HFFc6 (cell line): ENCODE data around the gene ARL14EP. TPM values are rescaled to one million over a fixed set of nuclear protein-coding genes. Genes with fewer than 3 reads are reported as not detected.
A peak's percentile ranks its signal among the peaks of the same experiment; 100 is the strongest.

Experiments used
- DNase-seq: peaks from one replicate; pipeline ENCODE4 v3.0.0-alpha.2; 2018
- H3K27ac Mint-ChIP-seq: 2 replicates; pipeline ENCODE4 v1.8.0; 2020; ENCODE audit warnings: mild to moderate bottlenecking, mixed read lengths
- H3K27me3 Mint-ChIP-seq: 2 replicates; pipeline ENCODE4 v1.8.0; 2021; ENCODE audit warnings: mild to moderate bottlenecking, moderate library complexity, mixed read lengths; ENCODE audit not compliant: insufficient read depth
- H3K36me3 Mint-ChIP-seq: 2 replicates; pipeline ENCODE4 v1.8.0; 2021; ENCODE audit warnings: low read depth, mixed read lengths
- H3K4me1 Mint-ChIP-seq: 2 replicates; pipeline ENCODE4 v1.8.0; 2020; ENCODE audit warnings: low read depth, mixed read lengths
- H3K4me3 Mint-ChIP-seq: 2 replicates; pipeline ENCODE4 v1.8.0; 2020; ENCODE audit warnings: mild to moderate bottlenecking, moderate library complexity, mixed read lengths
- H3K9me3 Mint-ChIP-seq: 2 replicates; pipeline ENCODE4 v1.8.0; 2020; ENCODE audit warnings: mild to moderate bottlenecking, mixed read lengths
- long read RNA-seq: library from polyadenylated mRNA; unstranded; transcript quantifications from one replicate; pipeline ENCODE4 v2.0.0, GENCODE V29; 2019
- total RNA-seq, 6 experiments: library from RNA; stranded (reverse); fragmentation: NEBNext Ultra II Directional; extraction: Animal tissue kit (Norgen Biotek cat#: 25700); gene quantifications; 2 replicates in 1 of 6; 3 replicates in 5 of 6; pipeline ENCODE4 v1.2.3, GENCODE V29; 2021
- TF ChIP-seq, protein P1 (sequence below): fragments of 200-600 bp; sonication (generic); IDR thresholded peaks from 2 replicates; pipeline ENCODE4 v1.5.0; 2021; ENCODE audit warnings: antibody characterized with exemption, mild to moderate bottlenecking

The ARL14EP gene
- total RNA-seq, result 10 to 100 TPM; 16.5 to 23.6 (median 20.6) TPM
- long read RNA-seq, transcript ARL14EP-203 (2 exons, 587 nt), result minor isoform, 6 of 30 reads
- long read RNA-seq, transcript ARL14EP-201 (4 exons, 2,430 nt), result major isoform, 19 of 30 reads
- long read RNA-seq, partial matches to known transcripts, result 2 of 30 reads
- long read RNA-seq, other reads (novel, unspliced or antisense), result 3 of 30 reads

DNA sequence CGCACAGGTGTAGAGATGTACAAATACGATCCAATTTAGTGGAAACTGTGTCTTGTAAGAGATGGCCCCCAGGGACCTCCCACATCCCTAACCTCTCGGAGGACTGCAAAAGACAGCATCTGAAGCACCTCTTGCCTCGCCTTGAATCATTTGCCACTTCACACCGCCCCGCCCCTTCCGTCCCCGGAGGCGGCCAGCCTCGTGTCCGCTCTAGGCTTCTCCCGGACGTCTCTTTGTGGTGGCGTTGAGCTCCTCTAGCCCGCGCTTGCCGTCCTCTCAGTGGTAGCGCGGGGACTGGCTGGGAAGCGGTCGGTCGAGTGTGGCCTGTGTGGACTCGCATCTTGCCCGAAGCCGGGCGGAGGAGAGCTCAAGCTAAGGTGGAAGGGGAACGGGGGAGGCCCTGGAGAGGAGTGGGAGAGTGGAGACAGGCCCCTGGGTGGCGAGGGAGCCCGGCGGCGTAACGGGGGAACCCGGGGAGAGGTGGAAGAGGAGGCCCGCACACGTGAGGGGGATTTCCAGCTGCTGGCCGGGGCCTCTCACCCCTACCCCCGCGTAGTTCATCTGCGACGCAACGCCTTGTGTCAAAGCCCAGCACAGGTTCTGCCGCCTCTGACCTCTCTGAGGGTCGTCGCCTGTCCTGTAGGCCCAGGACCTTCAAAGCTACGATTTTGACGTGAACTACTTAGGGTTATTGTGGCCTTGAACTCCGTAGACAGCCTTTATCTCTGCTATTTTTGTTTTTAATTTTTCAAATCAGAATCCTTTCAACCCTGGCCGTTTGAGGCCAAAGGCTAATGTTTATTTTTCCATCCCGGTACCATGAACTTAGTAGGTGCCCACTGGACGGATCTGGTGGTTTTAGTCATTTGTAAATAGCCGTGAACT, at the start of gene ARL14EP:
TSS of gene ARL14EP (plus strand) at position 279 of the 885 bp plus-strand sequence. CDS start 7,845 bp downstream, outside the sequence.
- H3K27me3 Mint-ChIP-seq, result peaks cover 3% of the 10 kb centered on the region; the same call in 1 of the 2 replicates
- 0 out of 2 replicates have a peak, but pooled peaks cover 5% of the 10 kb centered on the region for H3K36me3 Mint-ChIP-seq
- peak within 1 kb of the TSS; percentile 97 for H3K4me3 Mint-ChIP-seq
- H3K4me1 Mint-ChIP-seq, result peaks cover 40% of the 10 kb centered on the region
- peak; percentile 95 for DNase-seq
- no peaks in the 10 kb centered on the region for H3K9me3 Mint-ChIP-seq
- TF ChIP-seq, protein P1, sequence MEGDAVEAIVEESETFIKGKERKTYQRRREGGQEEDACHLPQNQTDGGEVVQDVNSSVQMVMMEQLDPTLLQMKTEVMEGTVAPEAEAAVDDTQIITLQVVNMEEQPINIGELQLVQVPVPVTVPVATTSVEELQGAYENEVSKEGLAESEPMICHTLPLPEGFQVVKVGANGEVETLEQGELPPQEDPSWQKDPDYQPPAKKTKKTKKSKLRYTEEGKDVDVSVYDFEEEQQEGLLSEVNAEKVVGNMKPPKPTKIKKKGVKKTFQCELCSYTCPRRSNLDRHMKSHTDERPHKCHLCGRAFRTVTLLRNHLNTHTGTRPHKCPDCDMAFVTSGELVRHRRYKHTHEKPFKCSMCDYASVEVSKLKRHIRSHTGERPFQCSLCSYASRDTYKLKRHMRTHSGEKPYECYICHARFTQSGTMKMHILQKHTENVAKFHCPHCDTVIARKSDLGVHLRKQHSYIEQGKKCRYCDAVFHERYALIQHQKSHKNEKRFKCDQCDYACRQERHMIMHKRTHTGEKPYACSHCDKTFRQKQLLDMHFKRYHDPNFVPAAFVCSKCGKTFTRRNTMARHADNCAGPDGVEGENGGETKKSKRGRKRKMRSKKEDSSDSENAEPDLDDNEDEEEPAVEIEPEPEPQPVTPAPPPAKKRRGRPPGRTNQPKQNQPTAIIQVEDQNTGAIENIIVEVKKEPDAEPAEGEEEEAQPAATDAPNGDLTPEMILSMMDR, result no peak
- H3K27ac Mint-ChIP-seq, result peak within 1 kb of the TSS; percentile 94

DNA sequence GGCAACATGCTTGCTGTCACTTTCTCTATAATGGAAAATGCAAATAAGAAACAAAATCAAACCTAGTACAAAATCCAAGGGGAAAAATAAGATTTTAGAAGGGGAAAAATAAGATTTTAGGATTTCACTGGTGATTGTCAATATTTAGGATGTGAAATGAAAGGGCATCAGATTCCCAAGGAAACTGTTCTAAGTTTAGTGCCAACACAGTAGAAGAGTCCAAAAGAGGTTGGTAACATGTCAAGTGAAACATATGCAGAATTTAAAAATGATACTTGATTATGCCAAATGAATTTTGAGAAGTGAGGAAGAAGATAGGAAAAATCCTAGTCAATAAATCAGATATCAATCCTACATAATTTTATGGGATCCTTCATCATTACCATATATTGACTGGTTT, 45.7 kb upstream of the ARL14EP start:
- DNase-seq, result no peak
- Mint-ChIP-seq H3K27me3 (no peaks in the 10 kb centered on the region), H3K9me3 (peaks cover 10% of the 10 kb centered on the region), H3K27ac (no peak overlapping the region), H3K4me1 (no peaks in the 10 kb centered on the region), H3K4me3 (no peak overlapping the region), H3K36me3 (no peaks in the 10 kb centered on the region)
- TF ChIP-seq, protein P1, result no peak

DNA sequence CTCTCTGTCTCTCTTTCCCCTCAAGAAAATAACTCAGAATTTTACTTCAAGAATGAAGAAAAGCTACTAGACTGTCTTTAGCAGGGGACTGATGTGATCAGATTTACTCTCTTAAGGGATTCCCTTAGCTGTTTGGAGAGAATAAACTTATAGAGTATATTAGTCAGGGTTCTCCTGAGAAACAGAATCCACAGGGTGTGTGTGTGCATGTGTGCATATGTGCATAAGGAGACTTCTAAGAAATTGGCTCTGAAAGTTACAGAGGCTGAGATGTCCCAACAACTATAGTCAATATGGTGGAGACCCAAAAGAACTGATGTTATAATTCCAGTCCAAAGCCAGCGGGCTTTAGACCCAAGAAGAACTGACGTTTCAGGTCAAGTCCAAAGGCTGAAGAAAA, 43.1 kb upstream of the ARL14EP start:
- H3K27ac Mint-ChIP-seq, result no peak overlapping the region
- H3K27me3 Mint-ChIP-seq, result peaks cover 1% of the 10 kb centered on the region; the same call in 1 of the 2 replicates
- H3K9me3 Mint-ChIP-seq, result peaks cover 10% of the 10 kb centered on the region

DNA sequence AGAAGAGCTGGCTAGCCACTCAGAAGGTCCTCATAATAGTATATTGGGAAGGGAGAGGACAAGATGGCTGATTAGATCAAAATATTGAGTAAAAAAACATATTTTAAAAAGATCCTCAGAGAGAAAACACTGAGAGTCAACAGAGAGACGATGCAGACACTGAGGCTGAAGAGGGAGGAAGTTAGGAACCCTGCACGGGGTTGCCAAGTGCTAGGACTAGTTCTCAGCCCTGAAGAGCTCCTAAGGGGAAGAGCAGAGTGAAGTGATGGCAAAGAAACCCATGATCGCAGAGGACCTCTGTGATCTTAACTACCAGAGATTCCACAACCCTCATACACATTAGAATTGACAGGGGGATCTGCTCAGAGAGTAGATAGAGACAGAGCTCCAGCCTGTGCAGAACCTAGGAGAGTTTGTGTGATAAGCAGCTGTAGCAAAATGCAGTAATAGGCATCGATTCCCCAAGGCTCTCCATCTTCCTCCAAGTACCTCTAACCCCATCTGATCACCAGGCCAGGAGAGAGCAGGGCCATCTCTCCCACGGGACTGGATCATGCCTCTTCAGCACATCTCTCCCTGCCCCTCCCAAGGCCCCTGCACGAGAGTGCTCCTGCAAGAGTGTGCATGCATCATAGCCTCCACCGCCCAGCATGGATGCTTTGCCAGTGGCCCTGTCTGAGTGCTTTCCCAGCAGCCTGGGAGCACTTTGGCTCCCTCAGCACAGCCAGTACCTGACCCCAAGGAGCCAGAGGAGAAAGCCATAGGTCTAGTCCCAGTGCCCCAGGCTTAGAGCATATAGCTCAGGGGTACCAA, 41.2 kb upstream of the ARL14EP start:
- H3K36me3 Mint-ChIP-seq, result no peaks in the 10 kb centered on the region
- H3K4me3 Mint-ChIP-seq, result no peak overlapping the region
- no peak overlapping the region for H3K27ac Mint-ChIP-seq
- H3K4me1 Mint-ChIP-seq, result no peaks in the 10 kb centered on the region
- TF ChIP-seq, protein P1, result no peak
- DNase-seq, result no peak
- H3K27me3 Mint-ChIP-seq, result peaks cover 1% of the 10 kb centered on the region; the same call in 1 of the 2 replicates
- H3K9me3 Mint-ChIP-seq, result peaks cover 4% of the 10 kb centered on the region

More for the DNA sequence above, 43.1 kb upstream of the ARL14EP start:
- Mint-ChIP-seq H3K36me3 (no peaks in the 10 kb centered on the region), H3K4me1 (no peaks in the 10 kb centered on the region), H3K4me3 (no peak overlapping the region)
- DNase-seq, result no peak
- TF ChIP-seq, protein P1, result no peak

DNA sequence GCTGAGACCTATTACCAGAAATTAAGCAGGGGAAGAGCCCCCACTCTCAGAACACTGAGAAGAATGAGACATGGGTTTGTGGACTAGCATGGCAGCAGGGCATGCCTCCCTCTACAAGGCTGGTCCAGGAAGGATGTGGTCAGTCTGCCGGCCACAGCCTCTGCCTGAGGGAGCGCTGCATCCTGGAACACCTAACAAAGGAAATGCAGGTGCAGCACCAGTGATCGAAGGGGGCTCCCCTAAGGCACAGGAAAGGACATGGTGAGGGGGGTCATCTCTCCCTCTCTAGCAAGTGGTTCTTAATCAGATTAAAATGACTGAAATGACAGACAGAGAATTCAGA, 40.6 kb upstream of the ARL14EP start:
- H3K4me1 Mint-ChIP-seq, result no peaks in the 10 kb centered on the region
- H3K36me3 Mint-ChIP-seq, result no peaks in the 10 kb centered on the region
- H3K27ac Mint-ChIP-seq, result no peak overlapping the region
- TF ChIP-seq, protein P1, result no peak
- peaks cover 4% of the 10 kb centered on the region for H3K9me3 Mint-ChIP-seq
- DNase-seq, result no peak
- H3K4me3 Mint-ChIP-seq, result no peak overlapping the region
- peaks cover 1% of the 10 kb centered on the region; the same call in 1 of the 2 replicates for H3K27me3 Mint-ChIP-seq
